GM18873 (cell line): Measurements from ENCODE around the gene LCMT1.
A peak's percentile ranks its signal among the peaks of the same experiment; 100 is the strongest.
"Not testable (repeated sequence)": the region's sequence is repeated elsewhere in the genome, so short reads cannot be mapped to it uniquely, and the experiment has no call there.

Experiments
- ATAC-seq: cut with Tn5 transposase; IDR thresholded peaks from one replicate; pipeline ENCODE4 v1.9.1; 2021; ENCODE audit warnings: mild to moderate bottlenecking, moderate library complexity, moderate number of reproducible peaks; ENCODE audit not compliant: unreplicated experiment, low FRiP score

The LCMT1 gene

DNA sequence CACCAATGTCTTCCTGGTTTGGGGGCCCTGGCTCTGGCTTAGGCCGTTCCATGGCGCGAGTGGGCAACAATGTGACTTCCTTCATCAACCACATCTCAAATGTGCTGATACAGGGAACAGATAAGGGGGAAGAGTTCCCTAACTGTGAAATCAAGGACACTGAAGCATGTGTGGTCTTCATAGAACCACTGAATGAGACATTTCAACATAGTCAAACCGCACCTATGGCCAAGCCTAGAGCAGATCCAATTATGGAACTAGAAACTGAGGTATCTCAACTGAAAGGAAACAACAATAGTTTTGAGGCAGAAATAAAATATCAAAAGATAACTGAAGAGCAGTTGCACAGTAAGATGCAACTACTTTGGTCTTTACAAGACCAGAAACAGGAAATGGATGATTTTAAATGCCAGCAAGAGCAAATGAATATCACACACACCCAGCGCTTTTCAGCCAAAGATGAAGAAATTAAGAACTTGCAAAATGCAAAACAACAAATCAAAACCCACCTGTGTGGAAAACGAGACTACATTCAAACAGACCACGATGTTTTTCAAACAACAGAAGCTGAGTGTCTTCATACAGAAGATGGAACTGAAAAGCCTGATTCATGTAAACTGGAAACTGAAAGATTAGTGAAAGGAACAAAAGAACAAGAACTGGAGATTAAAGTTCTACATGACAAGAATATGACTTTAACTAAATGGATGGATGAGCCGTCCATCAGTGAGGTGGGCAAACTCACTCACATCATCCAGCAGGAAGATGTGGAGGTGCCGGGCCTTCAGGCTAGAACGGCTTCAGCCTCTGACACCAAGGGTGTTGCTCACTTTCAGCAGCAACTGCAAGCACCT, 18.1 kb upstream of the LCMT1 start:
- peak; percentile 59 for ATAC-seq

DNA sequence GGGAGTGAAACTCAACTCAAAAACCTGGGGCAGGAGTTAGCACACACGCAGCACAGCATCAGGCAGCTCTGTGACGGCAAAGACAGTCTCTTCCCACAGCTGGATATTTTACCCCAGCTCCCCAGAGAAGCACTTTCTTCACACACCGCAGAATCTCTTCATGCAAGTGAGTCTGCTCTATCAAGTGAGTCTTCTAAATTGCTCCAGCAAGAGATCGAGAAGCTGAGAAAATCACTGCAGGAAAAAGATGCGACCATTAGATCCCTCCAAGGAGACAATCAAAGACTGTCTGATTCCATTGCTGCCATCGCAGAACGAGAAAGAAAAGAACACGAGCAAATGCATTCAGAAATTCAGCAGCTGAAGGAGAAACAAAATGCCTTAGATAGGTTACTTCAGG, 16.9 kb upstream of the LCMT1 start:
- no peak for ATAC-seq

DNA sequence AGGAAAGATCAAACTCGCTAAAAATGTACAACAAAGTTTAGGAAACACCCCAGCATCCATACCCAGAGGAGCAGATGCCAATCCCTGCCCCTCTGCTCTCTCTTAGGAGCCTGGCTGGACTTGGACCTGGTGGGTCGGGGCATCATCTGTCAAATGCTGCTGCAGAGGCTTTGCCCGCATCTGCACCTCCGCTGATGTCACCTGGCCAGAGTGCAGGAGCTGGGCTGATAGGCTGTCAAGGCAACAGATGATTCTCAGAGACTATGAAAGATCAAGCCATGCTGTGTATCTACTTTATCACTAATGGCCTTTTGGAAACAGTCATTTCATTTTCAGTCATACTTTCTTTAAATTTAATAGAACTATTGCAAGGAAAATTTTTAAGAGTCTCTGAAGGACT, 15.9 kb upstream of the LCMT1 start:
- no peak for ATAC-seq

DNA sequence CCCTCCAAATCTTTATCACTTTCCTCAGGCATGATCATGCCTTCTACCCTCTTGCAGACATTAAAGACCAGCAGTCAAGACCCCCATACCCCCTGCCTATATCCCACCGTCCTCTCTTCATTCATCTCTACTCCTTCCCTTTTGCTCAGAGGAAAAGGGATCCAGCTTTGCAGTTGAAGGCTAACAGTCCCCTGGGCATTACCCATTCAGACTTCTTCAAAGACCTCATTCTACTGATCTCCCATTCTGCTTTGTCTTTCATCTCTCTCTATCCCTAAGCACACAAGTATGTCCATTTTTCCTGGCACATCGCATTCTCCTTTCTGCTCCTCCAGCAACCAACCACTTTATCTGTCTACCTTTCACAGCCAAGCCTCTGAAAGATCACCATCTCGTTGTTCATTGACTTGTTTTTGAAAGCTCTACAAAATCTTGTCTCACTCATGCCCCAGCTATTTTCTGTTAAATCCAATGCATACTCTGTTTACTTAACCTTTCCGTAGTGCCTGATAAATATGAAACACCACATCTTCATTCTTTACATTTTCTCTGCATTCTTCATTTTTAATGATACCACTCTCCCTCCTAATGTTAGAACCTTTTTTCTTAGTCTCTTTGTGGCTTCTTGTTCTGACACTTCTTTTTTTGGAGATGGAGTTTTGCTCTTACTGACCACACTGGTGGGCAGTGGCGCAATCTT, 14.1 kb upstream of the LCMT1 start:
- no peak for ATAC-seq

DNA sequence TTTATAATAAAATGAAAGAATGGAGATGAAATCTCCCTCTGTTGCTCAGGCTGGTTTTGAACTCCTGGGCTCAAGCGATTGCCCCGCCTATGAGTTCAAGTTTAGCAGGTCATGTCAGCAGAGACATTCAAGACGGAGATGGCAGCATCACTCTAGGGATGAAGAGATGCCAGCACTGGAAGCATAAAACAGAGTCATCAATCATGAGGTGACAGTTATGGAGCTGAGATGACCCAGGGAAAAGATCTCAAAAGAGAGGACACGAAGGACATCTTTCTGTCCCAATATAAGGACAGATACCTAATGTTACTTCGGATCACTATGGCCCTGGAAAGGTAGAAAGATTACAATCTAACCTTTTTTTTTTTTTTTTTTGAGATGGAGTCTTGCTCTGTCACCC, 11.0 kb upstream of the LCMT1 start:
- no peak for ATAC-seq

DNA sequence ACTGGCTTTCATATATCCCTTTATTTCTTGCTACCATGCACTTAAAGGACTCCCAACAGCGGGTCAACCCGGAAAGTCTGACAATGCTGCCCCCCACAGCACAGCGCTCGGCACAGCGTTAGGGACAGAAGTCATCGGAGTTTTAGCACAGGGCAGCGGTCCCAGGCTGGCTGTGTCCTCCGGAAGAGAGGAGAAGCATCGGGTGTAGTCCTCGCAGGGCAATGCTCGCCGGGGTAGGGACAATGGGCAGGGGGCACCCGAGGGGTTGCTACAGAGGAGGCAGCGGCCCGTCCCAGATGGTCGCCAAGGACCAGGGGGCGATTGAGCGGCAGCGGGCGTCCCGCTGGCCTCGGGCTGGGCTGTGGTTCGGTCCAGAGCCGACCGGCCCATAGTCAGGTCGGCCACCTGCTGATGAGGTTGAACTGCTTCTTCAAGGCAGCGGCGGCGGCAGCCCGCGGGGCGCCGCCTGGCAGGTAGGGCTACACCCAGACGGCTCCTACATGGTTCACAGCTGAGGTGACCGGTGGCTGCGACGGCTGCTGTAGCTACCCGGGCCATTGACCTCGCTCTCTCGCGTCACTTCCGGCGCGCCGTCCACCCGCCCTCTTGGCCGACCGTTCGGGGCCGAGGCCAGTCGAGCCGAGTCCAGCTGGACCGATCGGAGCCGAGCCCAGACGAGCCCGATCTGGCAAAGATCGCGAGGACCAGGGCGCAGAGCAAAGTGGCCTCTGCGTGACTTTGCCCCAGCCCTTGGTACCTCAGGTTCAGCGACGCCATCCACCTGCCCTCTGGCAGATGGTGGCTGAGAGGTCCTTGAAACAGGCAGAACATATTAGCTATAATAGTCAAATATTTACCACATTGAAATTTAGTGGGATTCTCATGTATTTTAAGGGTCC, 4.7 kb upstream of the LCMT1 start:
- no peak for ATAC-seq

DNA sequence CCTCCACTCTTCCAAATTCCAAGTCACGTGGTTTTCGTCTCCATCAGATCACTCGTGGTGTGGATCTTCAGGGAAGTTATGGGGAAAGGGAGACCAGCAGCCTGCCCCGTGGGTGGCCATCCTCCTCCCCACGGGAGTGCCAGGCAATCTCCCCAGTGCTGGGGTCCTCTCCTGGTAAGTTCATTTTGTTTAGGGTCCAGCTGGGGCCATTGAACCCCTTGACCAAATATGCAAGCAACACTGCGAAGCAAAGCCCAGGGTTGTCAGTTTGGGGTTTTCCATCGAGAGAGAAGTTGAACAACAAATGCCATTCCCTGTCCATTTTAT, 4.1 kb upstream of the LCMT1 start:
- no peak for ATAC-seq

DNA sequence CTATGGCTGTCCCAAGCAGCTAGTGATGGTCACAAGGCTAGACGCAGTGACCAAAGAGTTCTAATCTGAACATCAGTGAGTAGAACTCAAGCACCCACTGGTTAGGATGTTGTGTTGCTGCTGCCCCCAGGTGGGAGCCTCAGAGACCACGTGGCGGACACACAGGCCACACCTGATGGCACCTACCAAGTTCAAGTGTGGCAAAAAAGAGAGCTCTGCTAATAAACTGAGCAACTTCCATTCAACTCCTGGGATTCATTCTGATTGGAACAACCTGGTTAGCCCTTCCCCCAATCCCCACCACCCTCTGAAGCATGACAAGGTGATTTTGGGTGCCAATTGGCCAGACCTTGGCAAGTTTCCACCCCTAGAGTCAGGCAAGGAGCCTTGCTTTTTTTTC, 3.5 kb upstream of the LCMT1 start:
- ATAC-seq = no peak

DNA sequence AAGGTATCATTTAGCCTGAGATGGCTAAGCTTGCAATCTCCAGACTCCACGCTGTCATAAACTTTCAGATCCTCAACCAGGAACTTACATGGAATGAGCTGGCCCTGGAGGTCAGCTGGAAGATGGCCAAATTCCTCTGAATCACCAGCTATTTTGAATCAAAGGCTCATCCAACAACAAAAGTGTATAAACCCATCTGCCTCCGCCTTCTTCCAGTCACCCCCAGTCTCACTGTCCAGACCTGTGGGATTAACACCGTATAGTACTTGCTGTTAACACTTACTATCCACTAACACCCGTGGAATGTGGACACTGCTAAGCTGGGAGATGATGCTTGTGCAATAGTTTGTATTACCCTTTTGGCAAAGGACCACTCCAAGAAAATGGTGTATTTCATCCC, 1.9 kb upstream of the LCMT1 start:
- ATAC-seq = no peak

DNA sequence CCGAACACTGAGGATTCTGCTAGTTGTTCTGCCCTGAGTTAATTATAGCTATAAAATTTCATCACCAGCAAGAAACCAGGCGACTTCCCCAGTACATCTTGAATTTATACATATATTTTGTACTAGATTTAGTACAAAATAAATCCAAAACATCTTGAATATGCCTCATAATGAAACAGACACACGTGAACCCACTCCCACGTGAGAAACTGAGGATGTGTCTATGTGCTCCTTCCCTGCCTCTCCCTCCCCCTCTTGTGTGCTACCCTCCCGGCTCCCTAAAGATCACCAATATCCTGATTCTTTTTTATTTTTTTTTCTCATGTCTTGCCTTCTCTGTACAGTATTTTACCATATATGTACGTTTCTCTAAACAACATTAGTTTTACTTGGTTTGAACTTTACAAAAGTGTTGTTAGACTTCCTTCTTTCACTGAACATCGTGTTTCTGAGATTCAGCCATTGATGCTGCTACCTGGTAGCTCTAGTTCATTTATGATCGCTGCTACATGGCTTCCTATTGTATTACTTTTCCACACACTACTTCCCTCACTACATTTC, 1.1 kb upstream of the LCMT1 start:
- ATAC-seq = no peak

DNA sequence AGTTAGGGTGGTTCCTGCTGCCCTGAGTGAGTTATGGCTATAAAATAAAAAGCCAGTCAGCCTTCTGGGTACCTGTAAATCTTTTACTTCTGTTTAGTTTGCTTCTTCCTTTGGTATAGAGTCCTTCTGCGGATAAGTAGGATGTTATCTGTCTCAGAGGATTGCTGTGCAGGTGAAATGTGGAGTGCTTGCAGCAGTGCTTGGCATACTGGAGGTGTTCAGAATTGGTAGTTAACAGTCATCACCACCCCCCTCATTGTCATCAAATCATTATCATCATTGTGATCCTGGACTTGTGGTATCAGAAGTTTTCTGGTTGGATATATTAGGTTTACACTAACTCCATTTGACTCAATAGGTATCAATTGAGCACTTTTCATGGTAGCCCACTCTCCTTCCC, 2.6 kb downstream of the LCMT1 start:
- no peak for ATAC-seq

DNA sequence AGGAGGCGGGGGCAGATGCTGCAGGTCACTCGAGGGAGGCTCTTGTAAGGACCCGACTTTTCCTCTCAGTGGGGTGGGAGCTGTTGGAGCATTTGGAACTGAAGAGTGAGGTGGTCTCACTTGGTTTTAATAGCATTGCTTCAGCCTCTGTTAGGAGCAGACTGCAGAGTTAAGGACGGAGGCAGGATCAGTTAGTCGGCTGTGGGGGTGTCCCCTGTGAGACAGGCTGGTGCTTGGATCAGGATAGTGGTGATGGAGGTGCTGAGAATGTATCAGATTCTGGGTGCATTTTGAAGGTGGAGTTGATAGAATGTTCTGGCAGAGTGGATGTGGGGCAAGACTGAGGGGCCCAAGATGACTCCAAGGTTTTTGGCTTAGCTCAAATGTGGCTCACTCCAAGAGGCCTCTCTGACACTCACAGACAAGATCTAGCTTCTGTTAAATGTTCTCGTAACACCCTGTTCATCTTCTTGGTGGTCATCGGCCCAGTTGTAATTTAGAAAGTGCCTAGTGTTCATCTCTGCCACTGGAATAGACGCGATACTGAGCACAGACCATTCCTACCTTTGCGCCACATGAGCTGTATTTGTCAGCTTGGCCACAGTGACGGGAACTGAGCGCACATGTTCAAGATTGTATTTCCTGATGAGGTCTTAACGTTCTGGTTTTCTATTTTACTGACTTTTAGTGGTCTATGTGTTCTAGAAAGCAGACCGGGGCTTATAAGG, 7.5 kb downstream of the LCMT1 start:
- ATAC-seq = no peak

DNA sequence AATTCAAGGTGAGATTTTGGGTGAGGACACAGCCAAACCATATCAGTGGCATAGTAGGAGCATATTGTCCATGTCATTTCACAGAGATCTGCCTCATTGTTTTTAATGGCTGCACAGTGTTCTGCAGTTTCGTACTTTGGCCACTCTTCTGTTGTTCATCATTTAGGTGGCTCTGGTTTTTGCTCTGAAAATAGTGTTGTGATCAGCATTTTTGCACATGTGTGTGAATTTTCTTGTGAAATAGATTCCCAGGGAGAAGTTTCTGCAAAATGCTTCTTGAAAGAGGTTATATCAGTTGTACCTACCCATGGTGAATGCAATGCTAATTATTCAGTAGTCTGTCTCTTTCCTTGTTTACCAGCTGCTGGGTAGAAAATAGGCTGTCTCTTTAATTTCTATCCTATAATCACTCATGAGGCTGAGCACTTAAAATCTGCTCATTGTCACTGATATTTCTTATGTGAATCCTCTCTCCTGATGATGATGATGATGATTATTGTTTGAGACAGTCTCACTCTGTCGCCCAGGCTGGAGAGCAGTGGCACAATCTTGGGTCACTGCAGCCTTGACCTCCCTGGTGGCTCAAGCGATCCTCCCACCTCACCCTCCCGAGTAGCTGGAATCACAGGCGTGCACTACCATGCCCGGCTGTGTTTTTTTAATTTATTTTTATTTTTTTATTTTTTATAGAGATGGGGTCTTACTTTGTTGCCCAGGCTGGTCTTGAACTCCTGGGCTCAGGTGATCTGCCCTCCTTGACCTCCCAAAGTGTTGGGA, 10.5 kb downstream of the LCMT1 start:
- no peak for ATAC-seq

DNA sequence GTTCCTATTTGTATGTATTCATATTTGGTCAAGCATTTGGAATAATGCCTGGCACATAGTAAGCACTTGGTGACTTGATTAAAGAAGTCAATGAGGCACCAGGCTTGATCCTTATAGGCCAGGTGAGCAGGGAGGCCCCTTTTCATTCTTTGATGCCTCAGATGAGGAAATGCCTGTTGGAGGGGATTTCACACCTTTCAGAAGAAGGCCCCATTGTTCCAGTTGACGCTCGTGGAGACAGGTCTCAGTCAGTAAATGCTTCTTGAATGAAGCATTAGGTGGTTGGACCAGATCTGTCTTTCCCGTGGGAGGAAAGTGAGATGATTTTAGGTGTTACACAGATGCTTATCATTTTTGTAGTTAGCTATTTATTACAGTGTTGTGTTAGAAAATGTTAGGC, 13.0 kb downstream of the LCMT1 start:
- no peak for ATAC-seq

DNA sequence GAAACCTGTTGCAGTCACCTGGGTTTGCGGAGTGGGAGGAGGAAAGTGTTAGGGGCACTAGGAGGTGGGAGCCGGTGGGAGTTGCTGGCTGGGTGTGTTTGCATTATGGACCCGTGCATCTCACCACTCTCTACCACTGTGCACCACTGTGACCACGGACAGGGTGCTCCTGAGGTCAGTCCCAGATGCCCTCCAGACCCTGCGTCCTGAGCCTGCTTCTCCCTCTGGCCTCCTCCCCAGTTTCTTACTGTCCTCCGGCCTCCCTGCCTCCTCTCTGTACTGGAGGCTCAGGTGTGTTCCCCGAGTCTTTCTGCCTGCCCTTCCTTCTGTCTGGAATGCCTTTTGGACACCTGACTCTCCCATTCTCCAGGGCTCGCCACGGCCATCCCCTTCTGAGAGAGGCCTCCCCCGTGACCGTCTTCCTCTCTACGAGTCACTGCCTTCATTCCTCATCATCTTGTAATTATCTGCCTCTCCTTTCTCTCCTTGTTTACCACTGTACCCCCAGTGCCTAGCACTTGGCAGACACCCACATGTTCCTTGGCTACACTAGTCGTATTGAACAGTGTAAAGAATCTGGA, 14.6 kb downstream of the LCMT1 start:
- not testable (repeated sequence) for ATAC-seq

DNA sequence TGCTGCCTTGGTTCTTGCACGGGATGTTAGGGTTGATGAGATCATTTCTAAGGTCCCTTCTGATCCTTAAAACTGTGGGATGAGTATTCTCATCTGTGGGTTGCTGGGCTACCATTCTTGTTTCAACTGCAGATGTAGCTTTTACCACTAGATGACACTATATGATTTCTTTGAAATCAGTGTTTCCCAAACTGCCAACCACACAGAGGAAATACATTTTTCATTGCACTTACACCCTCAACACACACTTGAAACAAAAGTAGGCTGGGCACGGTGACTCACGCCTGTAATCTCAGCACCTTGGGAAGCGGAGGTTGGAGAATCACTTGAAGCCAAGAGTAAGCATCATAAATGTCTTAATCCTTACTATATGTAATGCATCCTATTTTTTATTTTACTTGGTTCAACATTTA, 15.3 kb downstream of the LCMT1 start:
- ATAC-seq = no peak

DNA sequence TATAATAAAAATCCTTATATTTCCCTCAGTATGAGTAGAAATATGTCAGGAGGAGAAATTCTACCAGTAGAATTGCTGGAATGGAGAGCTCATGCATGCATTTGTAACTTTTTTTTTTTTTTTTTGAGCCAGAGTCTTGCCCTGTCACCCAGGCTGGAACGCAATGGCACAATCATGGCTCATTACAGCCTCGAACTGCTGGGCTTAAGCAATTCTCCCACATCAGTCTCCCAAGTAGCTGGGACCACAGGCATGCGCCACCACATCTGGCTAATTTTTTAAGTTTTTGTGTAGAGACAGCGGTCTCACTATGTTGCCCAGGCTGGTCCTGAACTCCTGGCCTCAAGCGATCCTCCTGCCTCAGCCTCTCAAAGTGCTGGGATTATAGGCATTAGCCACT, 21.2 kb downstream of the LCMT1 start:
- not testable (repeated sequence) for ATAC-seq

DNA sequence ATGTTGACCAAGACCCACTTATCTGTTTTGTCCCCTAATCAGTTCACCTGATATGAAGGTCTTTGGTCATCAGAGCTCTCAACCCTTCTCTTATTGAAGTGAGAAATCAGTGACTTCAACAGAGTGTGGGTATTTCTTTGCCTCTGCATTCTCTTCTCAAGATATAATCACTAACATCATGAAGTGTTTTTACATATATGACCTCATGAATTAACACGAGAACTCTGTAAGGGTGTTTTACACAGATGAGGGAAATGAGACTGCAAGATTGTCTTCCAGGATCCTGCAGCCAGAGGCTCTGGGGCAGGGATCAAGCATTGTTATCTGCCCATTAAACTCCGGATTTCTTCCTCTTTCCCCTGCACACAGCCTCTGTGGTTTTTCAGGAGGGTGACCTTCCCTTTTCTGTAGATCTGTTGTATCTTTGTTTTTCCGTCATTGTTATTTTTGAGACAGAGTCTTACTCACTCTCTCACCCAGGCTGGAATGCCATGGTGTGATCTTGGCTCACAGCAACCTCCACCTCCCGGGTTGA, 22.7 kb downstream of the LCMT1 start:
- ATAC-seq = no peak
